ENCODE results near the gene SERPINA3.

SERPINA3 gene

GRCh38 chr14:94621358-94622134 is 9.4 kb downstream of the SERPINA3 start:
- Histone ChIP-seq H3K36me3 (ENCODE audit: insufficient read depth, low read length) (no peaks in the 10 kb centered on the region), H3K9ac (ENCODE audit: low read depth, low read length, poor library complexity, severe bottlenecking) (no peak overlapping the region), H4K20me1 (ENCODE audit: insufficient read depth, low read length, poor library complexity, severe bottlenecking) (no peaks in the 10 kb centered on the region), H3K4me3 (ENCODE audit: low read length, poor library complexity, severe bottlenecking) (no peak overlapping the region), H3K79me2 (ENCODE audit: insufficient read depth, low read length) (no peaks in the 10 kb centered on the region), H3K27me3 (ENCODE audit: insufficient read depth, low read length, poor library complexity, severe bottlenecking) (no peaks in the 10 kb centered on the region), H3K9me3 (ENCODE audit: insufficient read depth, low read depth, low read length) (peaks cover 22% of the 10 kb centered on the region; the same call in 1 of the 2 replicates), H3K4me2 (ENCODE audit: low read depth, low read length, poor library complexity, severe bottlenecking) (no peak overlapping the region), H3F3A (ENCODE audit: low read depth) (no peaks in the 10 kb centered on the region), H2AFZ (ENCODE audit: low read length) (no peak overlapping the region), H3K9me2 (replicated peaks; ENCODE audit: low read depth, low read length) (no peaks in the 10 kb centered on the region), H3K4me1 (ENCODE audit: insufficient read depth, low read length, poor library complexity, severe bottlenecking) (no peaks in the 10 kb centered on the region)
- no peak for TF ChIP-seq EZH2phosphoT487 (IDR thresholded peaks at IDR 0.05; ENCODE audit: borderline replicate concordance)
- TF ChIP-seq, protein P1, sequence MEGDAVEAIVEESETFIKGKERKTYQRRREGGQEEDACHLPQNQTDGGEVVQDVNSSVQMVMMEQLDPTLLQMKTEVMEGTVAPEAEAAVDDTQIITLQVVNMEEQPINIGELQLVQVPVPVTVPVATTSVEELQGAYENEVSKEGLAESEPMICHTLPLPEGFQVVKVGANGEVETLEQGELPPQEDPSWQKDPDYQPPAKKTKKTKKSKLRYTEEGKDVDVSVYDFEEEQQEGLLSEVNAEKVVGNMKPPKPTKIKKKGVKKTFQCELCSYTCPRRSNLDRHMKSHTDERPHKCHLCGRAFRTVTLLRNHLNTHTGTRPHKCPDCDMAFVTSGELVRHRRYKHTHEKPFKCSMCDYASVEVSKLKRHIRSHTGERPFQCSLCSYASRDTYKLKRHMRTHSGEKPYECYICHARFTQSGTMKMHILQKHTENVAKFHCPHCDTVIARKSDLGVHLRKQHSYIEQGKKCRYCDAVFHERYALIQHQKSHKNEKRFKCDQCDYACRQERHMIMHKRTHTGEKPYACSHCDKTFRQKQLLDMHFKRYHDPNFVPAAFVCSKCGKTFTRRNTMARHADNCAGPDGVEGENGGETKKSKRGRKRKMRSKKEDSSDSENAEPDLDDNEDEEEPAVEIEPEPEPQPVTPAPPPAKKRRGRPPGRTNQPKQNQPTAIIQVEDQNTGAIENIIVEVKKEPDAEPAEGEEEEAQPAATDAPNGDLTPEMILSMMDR (conservative IDR thresholded peaks at IDR 0.05; ENCODE audit: low read length) = no peak

- no peak overlapping the region for H3K4me2 ChIP-seq (ENCODE audit: low read depth, low read length, poor library complexity, severe bottlenecking)
- H3K27me3 ChIP-seq (ENCODE audit: insufficient read depth, low read length, poor library complexity, severe bottlenecking) = no peaks in the 10 kb centered on the region
- H3K9me3 ChIP-seq (ENCODE audit: insufficient read depth, low read depth, low read length) = peaks cover 15% of the 10 kb centered on the region; the same call in 1 of the 2 replicates
- no peaks in the 10 kb centered on the region for H3K36me3 ChIP-seq (ENCODE audit: insufficient read depth, low read length)
- no peaks in the 10 kb centered on the region for H3K4me1 ChIP-seq (ENCODE audit: insufficient read depth, low read length, poor library complexity, severe bottlenecking)
- TF ChIP-seq EZH2phosphoT487 (IDR thresholded peaks at IDR 0.05; ENCODE audit: borderline replicate concordance) = no peak
- TF ChIP-seq, protein P1 (conservative IDR thresholded peaks at IDR 0.05; ENCODE audit: low read length) = no peak
- H3K9ac ChIP-seq (ENCODE audit: low read depth, low read length, poor library complexity, severe bottlenecking) = no peak overlapping the region
- H3K79me2 ChIP-seq (ENCODE audit: insufficient read depth, low read length) = no peaks in the 10 kb centered on the region
- no peak overlapping the region for H2AFZ ChIP-seq (ENCODE audit: low read length)
- no peaks in the 10 kb centered on the region for H3K9me2 ChIP-seq (replicated peaks; ENCODE audit: low read depth, low read length)
- no peak overlapping the region for H3K4me3 ChIP-seq (ENCODE audit: low read length, poor library complexity, severe bottlenecking)
- no peaks in the 10 kb centered on the region for H4K20me1 ChIP-seq (ENCODE audit: insufficient read depth, low read length, poor library complexity, severe bottlenecking)
- no peaks in the 10 kb centered on the region for H3F3A ChIP-seq (ENCODE audit: low read depth)
Observed at GRCh38 chr14:94622653-94623421, 10.6 kb downstream of the SERPINA3 start.

DNA sequence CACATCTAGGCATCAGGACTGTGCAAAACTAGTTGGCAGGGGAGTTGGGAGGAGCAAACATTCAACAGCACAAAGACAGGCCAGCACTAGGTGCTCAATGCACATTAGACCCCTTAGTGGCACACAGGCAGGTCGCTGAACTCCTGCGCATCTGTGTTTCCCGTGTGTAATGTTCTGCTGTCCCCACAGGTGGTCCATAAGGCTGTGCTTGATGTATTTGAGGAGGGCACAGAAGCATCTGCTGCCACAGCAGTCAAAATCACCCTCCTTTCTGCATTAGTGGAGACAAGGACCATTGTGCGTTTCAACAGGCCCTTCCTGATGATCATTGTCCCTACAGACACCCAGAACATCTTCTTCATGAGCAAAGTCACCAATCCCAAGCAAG is 11.2 kb downstream of the SERPINA3 start:
- no peak overlapping the region for H2AFZ ChIP-seq (ENCODE audit: low read length)
- no peak for TF ChIP-seq EZH2phosphoT487 (IDR thresholded peaks at IDR 0.05; ENCODE audit: borderline replicate concordance)
- TF ChIP-seq, protein P1 (conservative IDR thresholded peaks at IDR 0.05; ENCODE audit: low read length) = no peak

More for the DNA sequence above, 11.2 kb downstream of the SERPINA3 start:
- H3K4me3 ChIP-seq (ENCODE audit: low read length, poor library complexity, severe bottlenecking) = no peak overlapping the region
- H3K9me2 ChIP-seq (replicated peaks; ENCODE audit: low read depth, low read length) = no peaks in the 10 kb centered on the region
- no peak overlapping the region for H3K9ac ChIP-seq (ENCODE audit: low read depth, low read length, poor library complexity, severe bottlenecking)
- H4K20me1 ChIP-seq (ENCODE audit: insufficient read depth, low read length, poor library complexity, severe bottlenecking) = no peaks in the 10 kb centered on the region
- H3K4me1 ChIP-seq (ENCODE audit: insufficient read depth, low read length, poor library complexity, severe bottlenecking) = no peaks in the 10 kb centered on the region
- H3K36me3 ChIP-seq (ENCODE audit: insufficient read depth, low read length) = no peaks in the 10 kb centered on the region
- H3F3A ChIP-seq (ENCODE audit: low read depth) = no peaks in the 10 kb centered on the region
- no peaks in the 10 kb centered on the region for H3K27me3 ChIP-seq (ENCODE audit: insufficient read depth, low read length, poor library complexity, severe bottlenecking)
- H3K9me3 ChIP-seq (ENCODE audit: insufficient read depth, low read depth, low read length) = peaks cover 15% of the 10 kb centered on the region; the same call in 1 of the 2 replicates
- H3K4me2 ChIP-seq (ENCODE audit: low read depth, low read length, poor library complexity, severe bottlenecking) = no peak overlapping the region
- H3K79me2 ChIP-seq (ENCODE audit: insufficient read depth, low read length) = no peaks in the 10 kb centered on the region
